Colonic mucosa (tissue), 4 donors: ENCODE results near the gene MSTN. TPM values are rescaled to one million over a fixed set of nuclear protein-coding genes. Genes with fewer than 3 reads are reported as not detected.

Experiments used
- DNase-seq: peaks from one replicate; pipeline ENCODE4 v3.0.0-alpha.2; 2020
- H3K27ac ChIP-seq: fragments of 200-600 bp; one replicate; pipeline ENCODE4 v1.8.0; 2021
- H3K27me3 ChIP-seq: fragments of 200-600 bp; one replicate; pipeline ENCODE4 v1.8.0; 2021
- H3K36me3 ChIP-seq: fragments of 200-600 bp; one replicate; pipeline ENCODE4 v1.8.0; 2021
- H3K4me1 ChIP-seq: fragments of 200-600 bp; one replicate; pipeline ENCODE4 v1.8.0; 2021; ENCODE audit warnings: mild to moderate bottlenecking
- H3K4me3 ChIP-seq: fragments of 200-600 bp; one replicate; pipeline ENCODE4 v1.8.0; 2021
- H3K9ac ChIP-seq, 2 donors: one replicate each; pipeline ENCODE4 v1.7.0; 2013; ENCODE audit warnings: control low read depth in 2 of 2, low read depth in 2 of 2, low read length in 2 of 2
- H3K9me3 ChIP-seq: fragments of 200-600 bp; one replicate; pipeline ENCODE4 v1.8.0; 2021
- intact Hi-C: fragments of 100-400 bp; cut with DNase I; formaldehyde crosslinking; loops from one replicate; pipeline ENCODE4 v1.14.1; 2022
- total RNA-seq, 2 donors: library from RNA; stranded (reverse); fragmentation: NEBNext Ultra II Directional in 1 of 2; extraction: Animal tissue kit (Norgen Biotek cat#: 25700) in 1 of 2; gene quantifications; one replicate each; pipeline ENCODE4 v1.2.1, GENCODE V29; 2021
- TF ChIP-seq, protein P1 (sequence below): fragments of 200-600 bp; IDR thresholded peaks from one replicate; pipeline ENCODE4 v1.8.0; 2022; ENCODE audit warnings: antibody characterized with exemption, mild to moderate bottlenecking
- donor health status: healthy.
- donor health status: DM: no; HTN: no; CAD: no.
- donor health status: DM: no; HTN: no; CAD: no.

Gene MSTN
- total RNA-seq, 2 donors from 2014 or later, result 0.11 TPM; not detected in 1

- TF ChIP-seq, protein P1, sequence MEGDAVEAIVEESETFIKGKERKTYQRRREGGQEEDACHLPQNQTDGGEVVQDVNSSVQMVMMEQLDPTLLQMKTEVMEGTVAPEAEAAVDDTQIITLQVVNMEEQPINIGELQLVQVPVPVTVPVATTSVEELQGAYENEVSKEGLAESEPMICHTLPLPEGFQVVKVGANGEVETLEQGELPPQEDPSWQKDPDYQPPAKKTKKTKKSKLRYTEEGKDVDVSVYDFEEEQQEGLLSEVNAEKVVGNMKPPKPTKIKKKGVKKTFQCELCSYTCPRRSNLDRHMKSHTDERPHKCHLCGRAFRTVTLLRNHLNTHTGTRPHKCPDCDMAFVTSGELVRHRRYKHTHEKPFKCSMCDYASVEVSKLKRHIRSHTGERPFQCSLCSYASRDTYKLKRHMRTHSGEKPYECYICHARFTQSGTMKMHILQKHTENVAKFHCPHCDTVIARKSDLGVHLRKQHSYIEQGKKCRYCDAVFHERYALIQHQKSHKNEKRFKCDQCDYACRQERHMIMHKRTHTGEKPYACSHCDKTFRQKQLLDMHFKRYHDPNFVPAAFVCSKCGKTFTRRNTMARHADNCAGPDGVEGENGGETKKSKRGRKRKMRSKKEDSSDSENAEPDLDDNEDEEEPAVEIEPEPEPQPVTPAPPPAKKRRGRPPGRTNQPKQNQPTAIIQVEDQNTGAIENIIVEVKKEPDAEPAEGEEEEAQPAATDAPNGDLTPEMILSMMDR, result no peak
- no peaks in the 10 kb centered on the region for H3K9me3 ChIP-seq
- DNase-seq, result no peak
- intact Hi-C loops, result no loop called here
- no peaks in the 10 kb centered on the region for H3K36me3 ChIP-seq
- no peak overlapping the region for H3K27ac ChIP-seq
- H3K4me3 ChIP-seq, result no peak overlapping the region
- no peaks in the 10 kb centered on the region for H3K27me3 ChIP-seq
- H3K4me1 ChIP-seq, result no peaks in the 10 kb centered on the region
- H3K9ac ChIP-seq, result no peak overlapping the region
Measured at GRCh38 chr2:190053426-190053825, 9.1 kb downstream of the MSTN start.

DNA sequence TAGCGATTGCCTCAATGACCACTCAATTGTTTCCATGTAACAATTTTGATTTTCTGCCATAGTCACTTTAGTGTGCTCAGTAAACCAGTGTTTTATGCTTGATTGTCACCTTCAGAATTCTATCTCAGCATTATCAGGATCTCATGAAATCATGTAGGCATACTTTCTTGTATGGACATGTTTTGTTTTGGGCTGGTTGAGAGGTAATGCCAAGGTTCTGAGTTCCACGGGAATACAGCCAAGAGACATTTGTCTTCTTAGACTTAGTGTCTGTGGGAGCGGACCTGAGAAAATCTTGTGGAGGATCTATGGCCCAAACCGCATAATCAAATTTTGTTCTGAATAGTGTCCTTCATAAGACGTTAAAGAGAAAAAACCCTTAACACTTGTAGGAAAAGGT is 10.2 kb downstream of the MSTN start:
- intact Hi-C loops, result no loop called here
- TF ChIP-seq, protein P1, result no peak
- no peak overlapping the region for H3K27ac ChIP-seq
- H3K9me3 ChIP-seq, result no peaks in the 10 kb centered on the region
- DNase-seq, result no peak
- no peak overlapping the region for H3K9ac ChIP-seq
- H3K27me3 ChIP-seq, result no peaks in the 10 kb centered on the region
- no peaks in the 10 kb centered on the region for H3K4me1 ChIP-seq
- H3K36me3 ChIP-seq, result no peaks in the 10 kb centered on the region
- no peak overlapping the region for H3K4me3 ChIP-seq

DNA sequence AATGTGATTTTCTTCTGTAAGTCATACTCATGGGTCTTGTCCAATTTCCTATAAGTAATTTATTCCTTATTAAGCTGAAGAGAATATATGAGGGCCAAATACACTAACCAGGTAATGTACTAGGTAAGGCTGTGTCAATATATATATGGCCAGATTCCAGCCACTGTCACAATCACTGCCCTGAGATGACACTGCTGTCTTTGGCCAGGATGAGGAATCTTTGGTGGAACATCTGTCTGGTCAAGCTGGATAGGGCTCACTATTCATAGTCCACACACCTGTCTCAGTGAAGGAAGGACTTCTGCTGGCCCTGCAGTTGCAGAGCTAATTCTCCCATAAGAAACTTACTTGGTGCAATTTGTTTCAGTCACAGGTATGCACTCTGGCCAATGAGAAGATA is 11.3 kb downstream of the MSTN start:
- Histone ChIP-seq H3K9ac (no peak overlapping the region), H3K9me3 (no peaks in the 10 kb centered on the region), H3K36me3 (no peaks in the 10 kb centered on the region), H3K27me3 (no peaks in the 10 kb centered on the region), H3K4me3 (no peak overlapping the region), H3K4me1 (no peaks in the 10 kb centered on the region), H3K27ac (no peak overlapping the region)
- DNase-seq, result no peak
- intact Hi-C loops, result no loop called here
- TF ChIP-seq, protein P1, result no peak

- no peak overlapping the region for H3K4me3 ChIP-seq
- DNase-seq, result no peak
Measured at GRCh38 chr2:190050001-190050400, 12.5 kb downstream of the MSTN start.

DNA sequence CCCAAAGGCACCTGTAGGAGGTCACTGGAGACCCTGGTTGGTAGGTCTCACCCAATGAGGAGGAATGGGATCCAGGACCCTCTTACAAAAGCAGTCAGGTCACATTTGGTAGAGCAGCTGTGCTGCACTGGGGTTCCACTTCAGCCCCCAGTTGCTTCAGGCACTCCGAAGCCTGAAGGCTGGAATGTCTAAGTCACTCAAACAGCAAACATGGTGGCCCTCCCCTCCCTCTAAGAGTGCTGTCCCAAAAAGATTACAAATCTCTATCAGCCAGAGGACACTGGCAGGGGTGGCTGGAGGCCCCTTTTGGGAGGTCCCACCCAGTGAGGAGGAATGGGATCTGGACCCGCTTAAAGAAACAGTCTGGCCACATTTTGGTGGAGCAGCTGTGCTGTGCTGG is 17.7 kb downstream of the MSTN start:
- TF ChIP-seq, protein P1, result no peak
- H3K36me3 ChIP-seq, result no peaks in the 10 kb centered on the region
- no peaks in the 10 kb centered on the region for H3K27me3 ChIP-seq
- intact Hi-C loops, result no loop called here
- H3K4me3 ChIP-seq, result no peak overlapping the region
- DNase-seq, result no peak
- H3K27ac ChIP-seq, result no peak overlapping the region
- no peak overlapping the region for H3K9ac ChIP-seq
- H3K9me3 ChIP-seq, result no peaks in the 10 kb centered on the region
- H3K4me1 ChIP-seq, result no peaks in the 10 kb centered on the region

More at GRCh38 chr2:190050001-190050400, 12.5 kb downstream of the MSTN start:
- Histone ChIP-seq H3K9me3 (no peaks in the 10 kb centered on the region), H3K9ac (no peak overlapping the region), H3K27ac (no peak overlapping the region), H3K4me1 (no peaks in the 10 kb centered on the region), H3K27me3 (no peaks in the 10 kb centered on the region), H3K36me3 (no peaks in the 10 kb centered on the region)
- intact Hi-C loops, result no loop called here
- TF ChIP-seq, protein P1, result no peak

DNA sequence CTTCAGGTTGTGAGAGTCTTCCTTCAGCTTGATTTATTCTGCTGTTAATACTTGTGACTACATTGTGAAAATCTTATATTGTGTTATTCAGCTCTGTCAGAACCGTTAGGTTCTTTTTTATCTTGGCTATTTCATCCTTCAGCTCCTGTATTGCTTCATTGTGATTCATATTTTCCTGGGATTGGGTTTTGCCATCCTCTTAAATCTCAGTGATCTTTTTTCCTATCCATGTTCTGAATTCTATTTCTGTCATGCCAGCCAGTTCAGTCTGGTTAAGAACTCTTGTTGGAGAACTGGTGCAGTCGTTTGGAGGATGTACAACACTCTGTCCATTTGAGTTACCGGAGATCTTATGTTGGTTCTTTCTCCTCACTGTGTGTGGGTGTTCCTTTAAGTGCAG is 19.1 kb downstream of the MSTN start:
- H3K27me3 ChIP-seq, result no peaks in the 10 kb centered on the region
- H3K36me3 ChIP-seq, result no peaks in the 10 kb centered on the region
- no peak overlapping the region for H3K27ac ChIP-seq
- no peak overlapping the region for H3K9ac ChIP-seq
- TF ChIP-seq, protein P1, result no peak
- H3K4me1 ChIP-seq, result no peaks in the 10 kb centered on the region
- no peaks in the 10 kb centered on the region for H3K9me3 ChIP-seq
- intact Hi-C loops, result no loop called here
- DNase-seq, result no peak
- H3K4me3 ChIP-seq, result no peak overlapping the region
